Lung (tissue), 12 donors: ENCODE results near the gene ZNF280C. TPM values are rescaled to one million over a fixed set of nuclear protein-coding genes. Genes with fewer than 3 reads are reported as not detected.

Experiments
- ATAC-seq: fragments of 200-7000 bp; cut with Tn5 transposase; one replicate; pipeline ENCODE4 v1.9.1; 2020; ENCODE audit warnings: moderate number of reproducible peaks; ENCODE audit not compliant: insufficient read depth, low FRiP score
- DNase-seq, 3 donors: peaks; one replicate each; pipeline ENCODE4 v3.0.0-alpha.2; 2013 to 2017
- H3K27ac ChIP-seq, 2 donors: one replicate each; pipeline ENCODE4 v1.5.1; 2013; ENCODE audit warnings: mild to moderate bottlenecking in 2 of 2, moderate library complexity in 2 of 2, control low read depth in 1 of 2, inconsistent platforms in 1 of 2, low read depth in 1 of 2, low read length in 1 of 2
- H3K27me3 ChIP-seq, 3 donors: one replicate each; pipeline ENCODE4 v1.5.1; 2013; ENCODE audit warnings: low read length in 2 of 3; ENCODE audit not compliant: control insufficient read depth in 3 of 3, insufficient read depth in 3 of 3
- H3K36me3 ChIP-seq, 4 donors: one replicate each; pipeline ENCODE4 v1.5.1; 2013; ENCODE audit warnings: low read length in 4 of 4, mild to moderate bottlenecking in 1 of 4, moderate library complexity in 1 of 4; ENCODE audit not compliant: control insufficient read depth in 4 of 4, insufficient read depth in 4 of 4
- H3K4me1 ChIP-seq, 5 donors: one replicate each; pipeline ENCODE4 v1.5.1; 2013; ENCODE audit warnings: low read length in 5 of 5, mild to moderate bottlenecking in 2 of 5, moderate library complexity in 1 of 5; ENCODE audit not compliant: control insufficient read depth in 5 of 5, insufficient read depth in 5 of 5
- H3K4me3 ChIP-seq: one replicate; pipeline ENCODE4 v1.5.1; 2013; ENCODE audit warnings: mild to moderate bottlenecking, control low read depth, moderate library complexity
- H3K9ac ChIP-seq, 2 donors: one replicate each; pipeline ENCODE4 v1.5.1; 2013; ENCODE audit warnings: low read length in 2 of 2, control low read depth in 1 of 2; ENCODE audit not compliant: insufficient read depth in 1 of 2
- H3K9me3 ChIP-seq, 4 donors: one replicate each; pipeline ENCODE4 v1.5.1; 2013; ENCODE audit warnings: low read length in 3 of 4, mild to moderate bottlenecking in 1 of 4, moderate library complexity in 1 of 4; ENCODE audit not compliant: control insufficient read depth in 4 of 4, insufficient read depth in 3 of 4
- CTCF ChIP-seq: IDR thresholded peaks from 2 replicates; pipeline ENCODE4 v1.5.1; 2012; ENCODE audit warnings: mild to moderate bottlenecking; ENCODE audit errors: control extremely low read depth, extremely low read depth
- WGBS, 2 donors: extraction: QIAGEN DNeasy Blood & Tissue Kit; methylation state at CpG; one replicate each; pipeline ENCODE4 v1.1.7; 2013; 5-methylcytosine and 5-hydroxymethylcytosine counted together
- polyA plus RNA-seq, 2 donors: library from polyadenylated mRNA; stranded (reverse); fragments of 200-250 nt; gene quantifications; one replicate each; pipeline ENCODE4 v1.2.1, GENCODE V29; 2013
- total RNA-seq, 2 donors: library from RNA; depleted of rRNA in 1 of 2; stranded (reverse); fragments of >200 nt in 1 of 2; gene quantifications; one replicate each; pipeline ENCODE4 v1.2.1, GENCODE V29; 2014 to 2021
- donor health status: control.
- donor health status: control.
- donor health status: Bipolar disorder and iron deficiency.
- donor health status: healthy.
- donor health status: DM: yes; HTN: yes; CAD: no.

The ZNF280C gene
- total and polyA plus RNA-seq, 4 donors: 1.2 to 7.3 (median 2.5) TPM

- ATAC-seq: no peak
- WGBS, 2 donors: 40 to 45% methylated on average over 2 of the region's 2 CpGs
Measured at GRCh38 chrX:130184857-130185256, 83.8 kb downstream of the ZNF280C start.

GRCh38 chrX:130184168-130184567, 84.5 kb downstream of the ZNF280C start:
- no peaks in the 10 kb centered on the region for H3K4me1 ChIP-seq
- no peak overlapping the region for H3K4me3 ChIP-seq
- no peak overlapping the region for H3K9ac ChIP-seq
- no peak for TF ChIP-seq CTCF
- no peaks in the 10 kb centered on the region for H3K36me3 ChIP-seq
- H3K9me3 ChIP-seq: no peaks in the 10 kb centered on the region
- H3K27ac ChIP-seq: no peak overlapping the region
- 89 to 92% methylated on average over 11 of the region's 11 CpGs for WGBS, 2 donors
- no peak for DNase-seq
- no peaks in the 10 kb centered on the region for H3K27me3 ChIP-seq
- ATAC-seq: no peak

More at GRCh38 chrX:130184857-130185256, 83.8 kb downstream of the ZNF280C start:
- TF ChIP-seq CTCF: no peak
- Histone ChIP-seq H3K36me3 (no peaks in the 10 kb centered on the region), H3K27me3 (no peaks in the 10 kb centered on the region), H3K27ac (no peak overlapping the region), H3K9me3 (no peaks in the 10 kb centered on the region), H3K4me1 (no peaks in the 10 kb centered on the region), H3K4me3 (no peak overlapping the region), H3K9ac (no peak overlapping the region)
- DNase-seq: no peak

GRCh38 chrX:130179579-130180215, 89.0 kb downstream of the ZNF280C start:
- Histone ChIP-seq H3K4me3 (no peak overlapping the region), H3K36me3 (no peaks in the 10 kb centered on the region), H3K27me3 (peaks cover 0 to 2% (median 0%) of the 10 kb centered on the region in 3 donors), H3K4me1 (no peaks in the 10 kb centered on the region), H3K9ac (no peak overlapping the region), H3K27ac (no peak overlapping the region), H3K9me3 (no peaks in the 10 kb centered on the region)
- TF ChIP-seq CTCF: no peak
- no peak for ATAC-seq
- no peak for DNase-seq
- 37 to 55% methylated on average over 6 to 7 of the region's 7 CpGs for WGBS, 2 donors

- Histone ChIP-seq H3K36me3 (no peaks in the 10 kb centered on the region), H3K9me3 (no peaks in the 10 kb centered on the region), H3K27ac (no peak overlapping the region), H3K4me3 (no peak overlapping the region), H3K4me1 (peaks cover 0 to 4% (median 0%) of the 10 kb centered on the region in 5 donors), H3K27me3 (peaks cover 0 to 2% (median 0%) of the 10 kb centered on the region in 3 donors), H3K9ac (no peak overlapping the region)
- 69 to 79% methylated on average over 5 of the region's 5 CpGs for WGBS, 2 donors
- TF ChIP-seq CTCF: no peak
- DNase-seq (no peak), ATAC-seq (no peak)
Measured at GRCh38 chrX:130179170-130179569, 89.5 kb downstream of the ZNF280C start.
